IgD-negative memory B cell (primary cell): ENCODE measurements around the gene CLASP2. TPM values are rescaled to one million over a fixed set of nuclear protein-coding genes. Genes with fewer than 3 reads are reported as not detected.
"Not testable (repeated sequence)": the region's sequence is repeated elsewhere in the genome, so short reads cannot be mapped to it uniquely, and the experiment has no call there.

Experiments
- H3K27ac Mint-ChIP-seq, 3 donors: one replicate each; pipeline ENCODE4 v1.8.0; 2020 to 2022; ENCODE audit warnings: mild to moderate bottlenecking in 3 of 3, mixed read lengths in 3 of 3, moderate library complexity in 1 of 3
- H3K27me3 Mint-ChIP-seq: one replicate; pipeline ENCODE4 v1.8.0; 2021; ENCODE audit warnings: mixed read lengths
- H3K36me3 Mint-ChIP-seq: one replicate; pipeline ENCODE4 v1.8.0; 2020; ENCODE audit warnings: mild to moderate bottlenecking, mixed read lengths
- H3K4me1 Mint-ChIP-seq, 3 donors: one replicate each; pipeline ENCODE4 v1.8.0; 2020 to 2022; ENCODE audit warnings: mixed read lengths in 3 of 3, mild to moderate bottlenecking in 1 of 3
- H3K4me3 Mint-ChIP-seq, 4 donors: one replicate each; pipeline ENCODE4 v1.8.0; 2020 to 2022; ENCODE audit warnings: mild to moderate bottlenecking in 4 of 4, mixed read lengths in 4 of 4, moderate library complexity in 3 of 4
- H3K9me3 Mint-ChIP-seq, 3 donors: one replicate each; pipeline ENCODE4 v1.8.0; 2020 to 2021; ENCODE audit warnings: mixed read lengths in 3 of 3, mild to moderate bottlenecking in 1 of 3
- polyA plus RNA-seq: library from polyadenylated mRNA; unstranded; fragments of 300-500 nt; fragmentation: Illumina TruSeq; gene quantifications from one replicate; pipeline ENCODE4 v1.2.3, GENCODE V29; 2021

The CLASP2 gene
- polyA plus RNA-seq, 1 donor from 2014 or later = 11.8 TPM

GRCh38 chr3:33521736-33522135, 196.3 kb downstream of the CLASP2 start:
- no peaks in the 10 kb centered on the region for H3K27me3 Mint-ChIP-seq
- no peak overlapping the region for H3K4me3 Mint-ChIP-seq
- peaks cover 0 to 8% (median 7%) of the 10 kb centered on the region in 3 donors for H3K9me3 Mint-ChIP-seq
- H3K4me1 Mint-ChIP-seq = no peaks in the 10 kb centered on the region
- no peak overlapping the region for H3K27ac Mint-ChIP-seq
- H3K36me3 Mint-ChIP-seq = peaks cover 25% of the 10 kb centered on the region

GRCh38 chr3:33513262-33513863, 204.7 kb downstream of the CLASP2 start:
- Mint-ChIP-seq H3K27me3 (no peaks in the 10 kb centered on the region), H3K4me3 (no peak overlapping the region)

GRCh38 chr3:33505027-33505426, 213.0 kb downstream of the CLASP2 start:
- Mint-ChIP-seq H3K36me3 (peaks cover 32% of the 10 kb centered on the region), H3K4me3 (no peak overlapping the region), H3K27ac (no peak overlapping the region), H3K27me3 (no peaks in the 10 kb centered on the region), H3K9me3 (peaks cover 0 to 5% (median 3%) of the 10 kb centered on the region in 3 donors), H3K4me1 (no peaks in the 10 kb centered on the region)

More at GRCh38 chr3:33513262-33513863, 204.7 kb downstream of the CLASP2 start:
- Mint-ChIP-seq H3K4me1 (no peaks in the 10 kb centered on the region), H3K27ac (no peak overlapping the region), H3K9me3 (no peaks in the 10 kb centered on the region), H3K36me3 (peaks cover 28% of the 10 kb centered on the region)

DNA sequence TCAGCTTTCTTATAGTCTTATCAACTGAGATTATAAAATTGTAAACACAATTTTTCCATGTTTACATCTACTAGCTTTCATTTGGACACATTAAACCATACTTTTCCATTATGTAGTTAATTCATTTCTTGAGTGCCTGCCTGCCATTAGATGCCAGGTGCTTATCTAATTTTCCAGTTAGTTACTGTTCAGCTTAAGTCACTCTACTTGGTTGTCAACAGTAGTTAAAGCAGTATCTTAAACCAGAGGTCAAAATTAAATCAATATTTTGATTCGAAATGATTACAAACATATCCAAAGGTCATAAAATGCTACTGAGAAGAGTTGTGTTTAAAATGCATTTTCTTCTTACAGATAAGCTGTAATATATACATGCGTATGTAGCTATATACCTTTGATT, 221.6 kb downstream of the CLASP2 start:
- H3K36me3 Mint-ChIP-seq = peaks cover 25% of the 10 kb centered on the region
- no peaks in the 10 kb centered on the region for H3K27me3 Mint-ChIP-seq
- no peak overlapping the region for H3K27ac Mint-ChIP-seq
- H3K4me1 Mint-ChIP-seq = peaks cover 0 to 6% (median 0%) of the 10 kb centered on the region in 3 donors
- H3K9me3 Mint-ChIP-seq = peaks cover 0 to 5% (median 0%) of the 10 kb centered on the region in 3 donors
- no peak overlapping the region for H3K4me3 Mint-ChIP-seq

- Mint-ChIP-seq H3K36me3 (peaks cover 4% of the 10 kb centered on the region), H3K27ac (no peak overlapping the region), H3K4me1 (peaks cover 5 to 11% (median 7%) of the 10 kb centered on the region in 3 donors), H3K9me3 (peaks cover 0 to 2% (median 0%) of the 10 kb centered on the region in 3 donors), H3K27me3 (no peaks in the 10 kb centered on the region), H3K4me3 (peak overlapping the region in 1 of 4 donors; percentile 14)
These were observed 226.3 kb downstream of the CLASP2 start for GRCh38 chr3:33491721-33492120.

DNA sequence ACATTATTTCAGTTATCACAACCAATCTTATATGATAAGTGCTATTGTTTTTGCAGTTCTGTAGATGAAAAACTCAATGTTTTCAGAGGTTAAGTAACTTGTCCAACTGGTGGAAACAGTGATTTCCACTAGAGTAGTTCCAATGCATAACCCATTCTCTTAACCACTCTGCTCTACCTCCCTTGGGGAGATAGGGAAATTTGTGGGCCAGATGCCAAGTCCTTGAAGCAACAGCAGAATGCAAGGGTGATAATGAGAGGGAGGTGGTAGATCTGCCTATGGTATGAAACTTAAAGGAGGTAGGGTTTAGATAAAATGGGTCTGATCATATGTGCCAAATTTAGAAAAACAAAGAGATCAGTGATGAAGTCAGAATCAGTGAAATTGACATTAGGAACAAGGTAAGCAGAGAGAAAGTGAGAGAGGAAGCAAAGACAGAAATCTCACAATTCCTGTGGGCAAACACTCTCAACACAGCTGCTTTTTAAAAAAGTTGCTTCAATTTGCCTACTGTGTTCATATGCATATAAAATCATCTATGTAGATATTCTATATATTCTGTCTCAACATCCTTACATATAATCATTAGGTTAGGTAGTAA, 227.3 kb downstream of the CLASP2 start:
- no peaks in the 10 kb centered on the region for H3K27me3 Mint-ChIP-seq
- peaks cover 6% of the 10 kb centered on the region for H3K36me3 Mint-ChIP-seq
- peak overlapping the region in 1 of 3 donors; percentile 61 for H3K27ac Mint-ChIP-seq
- peaks cover 0 to 2% (median 1%) of the 10 kb centered on the region in 3 donors for H3K9me3 Mint-ChIP-seq
- H3K4me1 Mint-ChIP-seq = peaks cover 5 to 11% (median 7%) of the 10 kb centered on the region in 3 donors
- peak overlapping the region in 1 of 4 donors; percentile 33 for H3K4me3 Mint-ChIP-seq

DNA sequence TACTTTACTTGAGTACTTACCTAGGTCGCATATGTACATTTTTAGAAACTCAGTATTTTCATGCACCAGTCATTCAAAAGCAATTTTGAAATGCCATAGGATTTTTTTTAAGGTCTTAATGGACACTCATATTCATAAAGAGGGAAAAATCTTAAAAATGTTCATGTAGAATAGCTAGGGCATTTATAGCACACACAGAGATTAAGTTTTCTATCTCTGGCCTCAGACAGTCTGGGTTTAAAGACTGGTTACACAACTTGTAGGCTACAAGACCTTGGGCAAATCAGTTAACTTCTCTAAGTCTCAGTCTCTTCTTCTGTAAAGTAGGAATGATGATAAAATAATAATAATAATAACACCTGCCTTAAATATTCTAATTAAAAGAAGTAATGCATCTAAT, 229.4 kb downstream of the CLASP2 start:
- Mint-ChIP-seq H3K4me1 (peaks cover 5 to 11% (median 7%) of the 10 kb centered on the region in 3 donors), H3K4me3 (no peak overlapping the region), H3K36me3 (peaks cover 12% of the 10 kb centered on the region), H3K27me3 (no peaks in the 10 kb centered on the region), H3K27ac (no peak overlapping the region), H3K9me3 (peaks cover 0 to 2% (median 1%) of the 10 kb centered on the region in 3 donors)

DNA sequence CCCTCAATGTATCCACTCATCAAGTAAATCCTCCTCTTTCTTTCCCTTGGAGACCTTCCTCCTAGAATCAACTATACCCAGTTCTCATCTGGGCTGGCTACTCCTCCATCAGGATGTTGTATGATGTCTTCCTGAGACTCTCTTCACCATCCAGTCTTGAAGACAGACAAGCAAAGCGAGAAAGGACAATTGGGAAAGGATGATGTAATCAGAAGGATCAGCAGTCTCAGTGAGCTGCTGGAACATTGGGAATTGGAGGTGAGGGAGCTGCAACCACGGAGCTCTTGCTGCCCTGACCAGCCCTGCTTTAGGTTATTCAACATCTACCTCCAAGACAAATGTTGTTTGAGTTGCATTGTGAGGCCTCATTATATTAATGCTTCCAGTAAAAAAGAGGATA, 229.8 kb downstream of the CLASP2 start:
- peaks cover 0 to 2% (median 1%) of the 10 kb centered on the region in 3 donors for H3K9me3 Mint-ChIP-seq
- no peak overlapping the region for H3K27ac Mint-ChIP-seq
- no peak overlapping the region for H3K4me3 Mint-ChIP-seq
- H3K36me3 Mint-ChIP-seq = peaks cover 12% of the 10 kb centered on the region
- H3K4me1 Mint-ChIP-seq = peaks cover 5 to 11% (median 7%) of the 10 kb centered on the region in 3 donors
- H3K27me3 Mint-ChIP-seq = no peaks in the 10 kb centered on the region

DNA sequence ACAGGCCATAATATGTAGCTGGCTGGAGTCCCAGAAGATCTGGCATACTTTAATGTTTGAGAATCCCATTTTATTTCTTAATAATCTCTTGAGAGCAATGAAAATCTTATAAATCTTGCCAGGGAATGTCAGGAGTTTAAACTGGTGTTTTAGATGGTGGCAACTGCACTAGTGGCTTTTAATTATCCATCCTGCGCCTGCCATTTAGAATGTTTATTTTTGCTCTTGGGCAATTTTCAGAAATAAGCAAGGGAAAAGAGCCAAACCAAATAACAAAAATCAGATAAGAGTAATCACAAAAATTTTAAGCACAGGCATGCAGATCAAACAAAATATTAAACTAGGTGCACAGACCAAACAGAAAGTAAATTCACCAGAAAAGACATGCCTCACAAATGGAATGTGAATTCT, 235.9 kb downstream of the CLASP2 start:
- Mint-ChIP-seq H3K27ac (no peak overlapping the region), H3K4me1 (no peaks in the 10 kb centered on the region), H3K27me3 (no peaks in the 10 kb centered on the region), H3K36me3 (peaks cover 13% of the 10 kb centered on the region), H3K4me3 (no peak overlapping the region), H3K9me3 (peaks cover 3 to 6% (median 4%) of the 10 kb centered on the region in 3 donors)

- no peaks in the 10 kb centered on the region for H3K4me1 Mint-ChIP-seq
- peaks cover 0 to under 1% (median 0%) of the 10 kb centered on the region in 3 donors for H3K9me3 Mint-ChIP-seq
- no peak overlapping the region for H3K4me3 Mint-ChIP-seq
- H3K27me3 Mint-ChIP-seq = no peaks in the 10 kb centered on the region
- H3K36me3 Mint-ChIP-seq = peaks cover 4% of the 10 kb centered on the region
- no peak overlapping the region for H3K27ac Mint-ChIP-seq
These were observed 243.2 kb downstream of the CLASP2 start for GRCh38 chr3:33474896-33475295.

GRCh38 chr3:33473813-33474212, 244.2 kb downstream of the CLASP2 start:
- H3K27ac Mint-ChIP-seq = no peak overlapping the region
- H3K27me3 Mint-ChIP-seq = no peaks in the 10 kb centered on the region
- H3K36me3 Mint-ChIP-seq = peaks cover 4% of the 10 kb centered on the region
- H3K4me3 Mint-ChIP-seq = no peak overlapping the region
- no peaks in the 10 kb centered on the region for H3K4me1 Mint-ChIP-seq
- no peaks in the 10 kb centered on the region for H3K9me3 Mint-ChIP-seq

- H3K27me3 Mint-ChIP-seq = no peaks in the 10 kb centered on the region
- no peak overlapping the region for H3K27ac Mint-ChIP-seq
- peaks cover 14% of the 10 kb centered on the region for H3K36me3 Mint-ChIP-seq
- H3K4me1 Mint-ChIP-seq = no peaks in the 10 kb centered on the region
- H3K4me3 Mint-ChIP-seq = no peak overlapping the region
- H3K9me3 Mint-ChIP-seq = peaks cover 0 to 8% (median 2%) of the 10 kb centered on the region in 3 donors
These were observed 250.3 kb downstream of the CLASP2 start for GRCh38 chr3:33467786-33468185.

- Mint-ChIP-seq H3K27me3 (no peaks in the 10 kb centered on the region), H3K4me1 (no peaks in the 10 kb centered on the region), H3K9me3 (peaks cover 0 to 25% (median 13%) of the 10 kb centered on the region in 3 donors), H3K36me3 (peaks cover 17% of the 10 kb centered on the region), H3K4me3 (no peak overlapping the region), H3K27ac (no peak overlapping the region)
These were observed 257.0 kb downstream of the CLASP2 start for GRCh38 chr3:33461097-33461496.

- not testable (repeated sequence) for H3K4me1 Mint-ChIP-seq, H3K4me3 Mint-ChIP-seq, H3K27me3 Mint-ChIP-seq, H3K27ac Mint-ChIP-seq
- Mint-ChIP-seq H3K36me3 (peaks cover 11% of the 10 kb centered on the region), H3K9me3 (peaks cover 0 to 26% (median 13%) of the 10 kb centered on the region in 3 donors)
These were observed 258.5 kb downstream of the CLASP2 start for GRCh38 chr3:33459577-33459976.

- H3K9me3 Mint-ChIP-seq = peaks cover 4 to 33% (median 16%) of the 10 kb centered on the region in 3 donors
- H3K27me3 Mint-ChIP-seq = peaks cover 2% of the 10 kb centered on the region
- H3K27ac Mint-ChIP-seq = no peak overlapping the region
- no peak overlapping the region for H3K4me3 Mint-ChIP-seq
- peaks cover 0 to 2% (median 0%) of the 10 kb centered on the region in 3 donors for H3K4me1 Mint-ChIP-seq
- H3K36me3 Mint-ChIP-seq = peaks cover 8% of the 10 kb centered on the region
These were observed 259.6 kb downstream of the CLASP2 start for GRCh38 chr3:33458446-33458845.

DNA sequence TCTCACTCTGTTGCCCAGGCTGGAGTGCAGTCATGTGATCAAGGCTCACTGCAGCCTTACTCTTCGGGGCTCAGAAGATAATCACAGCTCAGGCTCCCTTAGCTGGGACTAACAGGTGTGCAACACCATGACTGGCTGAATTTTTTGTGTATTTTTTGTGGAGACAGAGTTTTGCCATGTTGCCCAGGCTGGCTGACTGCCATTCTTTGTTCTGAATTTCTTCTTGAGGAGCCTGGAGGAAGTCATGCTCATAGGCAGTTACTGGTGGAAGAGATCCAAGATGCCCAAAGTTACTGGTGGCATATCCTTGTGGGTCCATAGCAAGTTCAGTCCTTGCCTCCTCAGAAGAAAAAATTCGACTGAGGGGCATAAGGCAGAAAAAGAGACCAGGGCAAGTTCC, 261.3 kb downstream of the CLASP2 start:
- peaks cover 2% of the 10 kb centered on the region for H3K27me3 Mint-ChIP-seq
- peaks cover 4 to 28% (median 16%) of the 10 kb centered on the region in 3 donors for H3K9me3 Mint-ChIP-seq
- H3K4me1 Mint-ChIP-seq = peaks cover 0 to 2% (median 0%) of the 10 kb centered on the region in 3 donors
- no peak overlapping the region for H3K27ac Mint-ChIP-seq
- peaks cover 8% of the 10 kb centered on the region for H3K36me3 Mint-ChIP-seq
- no peak overlapping the region for H3K4me3 Mint-ChIP-seq
